B cell (primary cell): ENCODE data around the gene DYNLT2B. TPM values are rescaled to one million over a fixed set of nuclear protein-coding genes. Genes with fewer than 3 reads are reported as not detected.

Source experiments
- ATAC-seq: fragments of 200-7000 bp; cut with Tn5 transposase; one replicate; pipeline ENCODE4 v1.10.0; 2021; ENCODE audit warnings: low read depth, mild to moderate bottlenecking, moderate number of reproducible peaks, moderate library complexity
- CTCF ChIA-PET: fragments of 350-600 bp; sonication (Branson Sonifier 250); formaldehyde crosslinking; loops from one replicate; lab custom pipeline; 2021; ENCODE audit warnings: antibody characterized with exemption, inconsistent platforms; lab: Charles Lee
- POLR2A ChIA-PET: fragments of 350-600 bp; sonication (Branson Sonifier 250); formaldehyde crosslinking; loops from one replicate; lab custom pipeline; 2021; ENCODE audit warnings: antibody characterized with exemption; lab: Charles Lee
- DNase-seq: peaks from one replicate; pipeline ENCODE4 v3.0.0; 2013
- H2AFZ ChIP-seq: 2 replicates; pipeline ENCODE4 v1.6.1; 2012; ENCODE audit warnings: mild to moderate bottlenecking, low read depth, low read length; ENCODE audit not compliant: insufficient read depth, poor library complexity, severe bottlenecking
- H3K27ac ChIP-seq, 2 donors: 1 replicate in 1 of 2; 2 replicates in 1 of 2; pipeline ENCODE4 v1.5.1; 2012 to 2013; ENCODE audit warnings: low read length in 2 of 2, mild to moderate bottlenecking in 2 of 2, moderate library complexity in 1 of 2
- H3K27me3 ChIP-seq, 4 experiments: fragments of 200-600 bp in 1 of 4; sonication (generic) in 1 of 4; replicated peaks in 1 of 4; 1 replicate in 2 of 4; 2 replicates in 2 of 4; pipeline versions ENCODE4 v1.6.1 to v1.7.0; 2013 to 2016; ENCODE audit warnings: low read length in 3 of 4, mild to moderate bottlenecking in 2 of 4, mixed read lengths in 1 of 4, moderate library complexity in 1 of 4; ENCODE audit not compliant: insufficient read depth in 4 of 4, control insufficient read depth in 3 of 4; ENCODE audit errors: control extremely low read depth in 1 of 4
- H3K36me3 ChIP-seq, 2 experiments: replicated peaks in 1 of 2; 1 replicate in 1 of 2; 2 replicates in 1 of 2; pipeline versions ENCODE4 v1.6.1 to v1.7.1; 2013; ENCODE audit warnings: low read length in 1 of 2; ENCODE audit not compliant: insufficient read depth in 2 of 2, control insufficient read depth in 1 of 2; ENCODE audit errors: control extremely low read depth in 1 of 2, extremely low read depth in 1 of 2
- H3K4me1 ChIP-seq, 2 donors: fragments of 200-600 bp in 1 of 2; sonication (generic) in 1 of 2; 1 replicate in 1 of 2; 2 replicates in 1 of 2; pipeline versions ENCODE4 v1.5.1 to v1.6.1; 2013 to 2017; ENCODE audit warnings: low read length in 2 of 2; ENCODE audit not compliant: control insufficient read depth in 2 of 2, insufficient read depth in 2 of 2
- H3K4me2 ChIP-seq: replicated peaks from 2 replicates; pipeline ENCODE3; 2012; ENCODE audit warnings: mild to moderate bottlenecking, low read depth, low read length; ENCODE audit not compliant: poor library complexity, severe bottlenecking
- H3K4me3 ChIP-seq, 5 experiments: fragments of 200-600 bp in 1 of 5; sonication (generic) in 1 of 5; 1 replicate in 3 of 5; 2 replicates in 2 of 5; pipeline versions ENCODE4 v1.5.1 to v1.7.0; 2011 to 2016; ENCODE audit warnings: low read length in 4 of 5, mild to moderate bottlenecking in 4 of 5, low read depth in 2 of 5, control low read depth in 1 of 5, moderate library complexity in 1 of 5; ENCODE audit not compliant: insufficient read depth in 1 of 5; ENCODE audit errors: control extremely low read depth in 1 of 5, extremely low read depth in 1 of 5
- H3K79me2 ChIP-seq: fragments of 200-600 bp; sonication (generic); one replicate; pipeline ENCODE4 v1.6.0; 2016; ENCODE audit warnings: low read length; ENCODE audit not compliant: control insufficient read depth, insufficient read depth
- H3K9ac ChIP-seq: fragments of 200-600 bp; sonication (generic); 2 replicates; pipeline ENCODE4 v1.6.1; 2017; ENCODE audit warnings: mild to moderate bottlenecking, low read length, moderate library complexity
- H3K9me3 ChIP-seq, 3 donors: one replicate each; pipeline versions ENCODE4 v1.6.1 to v1.7.1; 2013; ENCODE audit warnings: low read length in 2 of 3; ENCODE audit not compliant: control insufficient read depth in 2 of 3, insufficient read depth in 1 of 3; ENCODE audit errors: control extremely low read depth in 1 of 3
- H4K20me1 ChIP-seq: 2 replicates; pipeline ENCODE4 v1.6.0; 2012; ENCODE audit warnings: mild to moderate bottlenecking, low read length; ENCODE audit not compliant: insufficient read depth, control insufficient read depth, poor library complexity, severe bottlenecking
- H3K27ac Mint-ChIP-seq: one replicate; pipeline ENCODE4 v1.8.0; 2021; ENCODE audit warnings: mixed read lengths
- H3K27me3 Mint-ChIP-seq: one replicate; pipeline ENCODE4 v1.8.0; 2021; ENCODE audit warnings: mixed read lengths
- H3K4me1 Mint-ChIP-seq: one replicate; pipeline ENCODE4 v1.8.0; 2021; ENCODE audit warnings: mixed read lengths
- H3K4me3 Mint-ChIP-seq: one replicate; pipeline ENCODE4 v1.8.0; 2021; ENCODE audit warnings: mixed read lengths
- H3K9me3 Mint-ChIP-seq: one replicate; pipeline ENCODE4 v1.8.0; 2022; ENCODE audit warnings: mixed read lengths; ENCODE audit not compliant: insufficient read depth
- EZH2 ChIP-seq: IDR thresholded peaks from 2 replicates; pipeline ENCODE4 v1.6.1; 2012; ENCODE audit warnings: borderline replicate concordance, low read depth, mild to moderate bottlenecking, moderate library complexity, low read length; ENCODE audit not compliant: insufficient read depth, poor library complexity, severe bottlenecking
- WGBS: methylation state at CpG from one replicate; pipeline ENCODE4 v1.1.5; 2013; ENCODE audit warnings: missing lambda C conversion rate; ENCODE audit not compliant: insufficient coverage; 5-methylcytosine and 5-hydroxymethylcytosine counted together
- intact Hi-C: fragments of 100-400 bp; cut with micrococcal nuclease; formaldehyde crosslinking; loops from one replicate; pipeline ENCODE4 v1.10.0; 2022
- polyA plus RNA-seq: library from polyadenylated mRNA; depleted of rRNA; stranded (reverse); fragments of >200 nt; gene quantifications from 2 replicates; pipeline ENCODE4 v1.2.3, GENCODE V29; 2012
- total RNA-seq, 2 donors: library from RNA; stranded (reverse); fragments of 120-200 nt in 1 of 2; gene quantifications; 1 replicate in 1 of 2; 2 replicates in 1 of 2; pipeline versions ENCODE4 v1.2.3 to v1.2.4, GENCODE V29; 2013 to 2022
- TF ChIP-seq, protein P1 (sequence below): fragments of 200-600 bp; IDR thresholded peaks from one replicate; pipeline ENCODE4 v1.8.0; 2022; ENCODE audit warnings: antibody characterized with exemption, mild to moderate bottlenecking

The DYNLT2B gene
- total and polyA plus RNA-seq, 2 donors (not counting 1 experiment from before 2014, with no cell fraction given): 5.2 to 6.5 TPM

DNA sequence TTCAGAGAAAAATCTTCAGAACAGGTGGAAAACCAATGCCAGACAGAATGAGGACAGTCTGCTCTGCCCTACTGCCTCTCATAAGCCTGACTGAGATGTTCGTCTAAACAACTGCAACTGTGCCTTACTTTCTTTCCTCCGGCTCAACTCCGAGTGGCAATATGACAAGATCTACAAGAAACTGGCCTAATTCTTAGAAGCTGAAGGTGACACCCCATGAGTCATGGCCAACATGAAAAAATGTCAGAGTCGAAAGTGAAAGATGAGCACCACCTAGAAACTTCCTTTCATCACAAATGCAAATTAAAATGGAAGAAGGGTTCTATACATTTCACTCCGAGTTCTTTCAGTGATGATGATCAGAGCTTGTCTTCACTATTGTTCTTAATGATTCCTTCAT lies 43.5 kb downstream of the DYNLT2B start:
- H2AFZ ChIP-seq: peak overlapping the region; percentile 33
- H3K79me2 ChIP-seq: peaks cover 79% of the 10 kb centered on the region
- peaks cover 2 to 14% of the 10 kb centered on the region in 2 experiments for H3K36me3 ChIP-seq
- CTCF ChIA-PET: interaction anchor here (1.7 kb wide), 1 partner anchor 22 kb away, joined by 6 read pairs; no protein-coding TSS in a partner anchor
- Mint-ChIP-seq H3K4me3 (peak overlapping the region; percentile 69), H3K27me3 (no peaks in the 10 kb centered on the region), H3K9me3 (no peaks in the 10 kb centered on the region), H3K27ac (peak overlapping the region; percentile 87), H3K4me1 (peaks cover 24% of the 10 kb centered on the region)
- H3K4me3 ChIP-seq: peak overlapping the region in 2 of 5 experiments; percentile 6
- intact Hi-C loops: loop anchor here (1.0 kb wide), 2 partner anchors 18 to 43 kb away; no protein-coding TSS in a partner anchor
- no peak for TF ChIP-seq EZH2
- TF ChIP-seq, protein P1, sequence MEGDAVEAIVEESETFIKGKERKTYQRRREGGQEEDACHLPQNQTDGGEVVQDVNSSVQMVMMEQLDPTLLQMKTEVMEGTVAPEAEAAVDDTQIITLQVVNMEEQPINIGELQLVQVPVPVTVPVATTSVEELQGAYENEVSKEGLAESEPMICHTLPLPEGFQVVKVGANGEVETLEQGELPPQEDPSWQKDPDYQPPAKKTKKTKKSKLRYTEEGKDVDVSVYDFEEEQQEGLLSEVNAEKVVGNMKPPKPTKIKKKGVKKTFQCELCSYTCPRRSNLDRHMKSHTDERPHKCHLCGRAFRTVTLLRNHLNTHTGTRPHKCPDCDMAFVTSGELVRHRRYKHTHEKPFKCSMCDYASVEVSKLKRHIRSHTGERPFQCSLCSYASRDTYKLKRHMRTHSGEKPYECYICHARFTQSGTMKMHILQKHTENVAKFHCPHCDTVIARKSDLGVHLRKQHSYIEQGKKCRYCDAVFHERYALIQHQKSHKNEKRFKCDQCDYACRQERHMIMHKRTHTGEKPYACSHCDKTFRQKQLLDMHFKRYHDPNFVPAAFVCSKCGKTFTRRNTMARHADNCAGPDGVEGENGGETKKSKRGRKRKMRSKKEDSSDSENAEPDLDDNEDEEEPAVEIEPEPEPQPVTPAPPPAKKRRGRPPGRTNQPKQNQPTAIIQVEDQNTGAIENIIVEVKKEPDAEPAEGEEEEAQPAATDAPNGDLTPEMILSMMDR: no peak
- POLR2A ChIA-PET: no interaction called here
- DNase-seq (peak; percentile 54), ATAC-seq (peak; percentile 81)
- peak overlapping the region; percentile 46 for H3K4me2 ChIP-seq
- no peaks in the 10 kb centered on the region for H3K27me3 ChIP-seq
- peaks cover 4 to 17% of the 10 kb centered on the region in 2 donors for H3K4me1 ChIP-seq
- peak overlapping the region; percentile 57 to 68 for H3K27ac ChIP-seq
- peaks cover 0 to 13% (median 0%) of the 10 kb centered on the region in 3 donors for H3K9me3 ChIP-seq
- peaks cover 31% of the 10 kb centered on the region for H4K20me1 ChIP-seq
- H3K9ac ChIP-seq: peak overlapping the region; percentile 28
- 73% methylated on average over 3 of the region's 5 CpGs for WGBS

DNA sequence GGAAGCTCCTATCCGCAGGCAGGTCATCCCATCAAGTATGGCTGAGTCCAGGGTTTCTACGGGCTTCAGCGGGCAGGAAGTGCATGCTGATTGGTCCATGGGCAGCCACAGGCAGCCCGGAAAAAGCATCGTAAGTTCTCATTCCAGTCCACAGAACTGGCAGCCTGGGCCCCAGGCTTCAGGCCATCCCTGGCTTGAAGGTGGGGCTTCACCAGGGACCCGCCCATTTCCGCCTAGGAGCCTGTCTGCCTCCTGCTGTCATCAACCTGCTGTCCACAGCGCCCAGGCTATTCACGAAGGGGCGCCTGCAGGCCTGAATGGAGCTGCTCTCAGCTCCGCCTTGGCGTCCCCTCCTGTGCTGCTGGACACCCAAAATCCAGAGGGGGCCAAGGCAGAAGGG lies 44.4 kb downstream of the DYNLT2B start:
- Mint-ChIP-seq H3K4me3 (no peak overlapping the region), H3K4me1 (peaks cover 29% of the 10 kb centered on the region), H3K9me3 (no peaks in the 10 kb centered on the region), H3K27me3 (no peaks in the 10 kb centered on the region), H3K27ac (peak overlapping the region; percentile 20)
- Histone ChIP-seq H4K20me1 (peaks cover 30% of the 10 kb centered on the region), H3K4me1 (peaks cover 9 to 23% of the 10 kb centered on the region in 2 donors), H3K36me3 (peaks cover 2 to 14% of the 10 kb centered on the region in 2 experiments), H3K4me2 (no peak overlapping the region), H3K27me3 (no peaks in the 10 kb centered on the region), H3K27ac (peak overlapping the region in 1 of 2 donors; percentile 68), H2AFZ (no peak overlapping the region), H3K9me3 (peaks cover 0 to 13% (median 0%) of the 10 kb centered on the region in 3 donors), H3K4me3 (no peak overlapping the region), H3K79me2 (peaks cover 78% of the 10 kb centered on the region), H3K9ac (no peak overlapping the region)
- ChIA-PET POLR2A (no interaction called here), CTCF (interaction anchor here (1.0 kb wide), 1 partner anchor 8 kb away, joined by 3 read pairs; no protein-coding TSS in a partner anchor)
- TF ChIP-seq EZH2: no peak
- TF ChIP-seq, protein P1: no peak
- DNase-seq: no peak
- intact Hi-C loops: loop anchor here (1.0 kb wide), 2 partner anchors 19 to 44 kb away; no protein-coding TSS in a partner anchor
- WGBS: 98% methylated on average over 12 of the region's 12 CpGs
- no peak for ATAC-seq
